GM12878 (cell line): Measurements from ENCODE around the gene FIGNL2. TPM values are rescaled to one million over a fixed set of nuclear protein-coding genes. Genes with fewer than 3 reads are reported as not detected.

Source experiments
- ATAC-seq: fragments of 200-7000 bp; cut with Tn5 transposase; 3 replicates; pipeline ENCODE4 v1.9.1; 2020; ENCODE audit warnings: mild to moderate bottlenecking, moderate library complexity
- BruUV-seq: library from RNA; stranded (reverse); fragments of 400-500 nt; replicated peaks from 2 replicates; lab custom pipeline; 2021; lab: Mats Ljungman, UMichigan
- CTCF ChIA-PET: fragments of 300-600 bp; sonication (Branson Sonifier 250); formaldehyde crosslinking; extraction: SDS; loops from one replicate; lab custom pipeline; 2021; ENCODE audit warnings: inconsistent platforms; lab: Yijun Ruan, JAX
- POLR2A ChIA-PET: fragments of 350-600 bp; formaldehyde crosslinking; extraction: SDS; loops from one replicate; lab custom pipeline; 2021; ENCODE audit warnings: inconsistent platforms; lab: Charles Lee
- RAD21 ChIA-PET: fragments of 300-600 bp; sonication (Branson Sonifier 250); formaldehyde crosslinking; loops from one replicate; lab custom pipeline; 2023; ENCODE audit warnings: antibody characterized with exemption; ENCODE audit not compliant: unreplicated experiment; lab: Charles Lee
- SMC1A ChIA-PET: fragments of 300-600 bp; sonication (Branson Sonifier 250); formaldehyde crosslinking; loops from one replicate; lab custom pipeline; 2023; ENCODE audit not compliant: unreplicated experiment, uncharacterized antibody; lab: Charles Lee
- DNase-seq: peaks from one replicate; pipeline ENCODE4 v3.0.0-alpha.2; 2011; ENCODE audit warnings: low read depth, low spot score
- FAIRE-seq: peaks from 3 replicates; lab custom pipeline; 2011; peaks lifted over from hg19 to GRCh38; lab: Jason Lieb, UNC
- H2AFZ ChIP-seq: 2 replicates; pipeline ENCODE4 v1.6.0; 2011; ENCODE audit warnings: low read depth, low read length, control low read depth; ENCODE audit not compliant: control insufficient read depth
- H3K27ac ChIP-seq: 2 replicates; pipeline ENCODE4 v1.5.1; 2011; ENCODE audit warnings: control low read depth; ENCODE audit not compliant: control insufficient read depth, insufficient read depth
- H3K27me3 ChIP-seq, 2 experiments: replicated peaks in 1 of 2; 2 replicates each; pipeline versions ENCODE4 v1.6.0 to v1.6.1; 2011; ENCODE audit warnings: low read length in 1 of 2; ENCODE audit not compliant: control insufficient read depth in 2 of 2, insufficient read depth in 2 of 2
- H3K36me3 ChIP-seq, 2 experiments: 2 replicates each; pipeline ENCODE4 v1.5.1; 2011; ENCODE audit warnings: low read length in 1 of 2; ENCODE audit not compliant: control insufficient read depth in 2 of 2, insufficient read depth in 2 of 2
- H3K4me1 ChIP-seq: 2 replicates; pipeline ENCODE4 v1.6.1; 2011; ENCODE audit warnings: mild to moderate bottlenecking, low read length, moderate library complexity, mixed read lengths; ENCODE audit not compliant: control insufficient read depth, insufficient read depth
- H3K4me2 ChIP-seq: 2 replicates; pipeline ENCODE4 v1.6.0; 2011; ENCODE audit warnings: control low read depth; ENCODE audit not compliant: control insufficient read depth, insufficient read depth
- H3K4me3 ChIP-seq: fragments of 200-600 bp; sonication (generic); 2 replicates; pipeline ENCODE4 v1.5.1; 2016
- H3K79me2 ChIP-seq: 2 replicates; pipeline ENCODE4 v1.6.0; 2011; ENCODE audit warnings: low read length; ENCODE audit not compliant: control insufficient read depth, insufficient read depth
- H3K9ac ChIP-seq: 2 replicates; pipeline ENCODE4 v1.8.0; 2011; ENCODE audit warnings: low read length, control low read depth, mixed read lengths; ENCODE audit not compliant: control insufficient read depth, insufficient read depth
- H3K9me3 ChIP-seq: replicated peaks from 3 replicates; pipeline ENCODE4 v1.5.1; 2011; ENCODE audit warnings: mild to moderate bottlenecking, low read length; ENCODE audit not compliant: control insufficient read depth, insufficient read depth
- H4K20me1 ChIP-seq: 2 replicates; pipeline ENCODE4 v1.6.0; 2011; ENCODE audit not compliant: control insufficient read depth, insufficient read depth
- BCL3 ChIP-seq: IDR thresholded peaks from 2 replicates; pipeline ENCODE4 v1.6.1; 2011; ENCODE audit warnings: borderline replicate concordance, low read depth, mild to moderate bottlenecking, moderate library complexity, low read length; ENCODE audit not compliant: insufficient read depth, poor library complexity, severe bottlenecking
- BHLHE40 ChIP-seq, 2 experiments: fragments of 450-650 bp in 1 of 2; IDR thresholded peaks; 2 replicates each; pipeline ENCODE4 v1.6.1; 2011 to 2017; ENCODE audit warnings: low read depth in 2 of 2, borderline replicate concordance in 1 of 2, improper control_type of control experiment in 1 of 2, low read length in 1 of 2, mild to moderate bottlenecking in 1 of 2
- CREM ChIP-seq: IDR thresholded peaks from 2 replicates; pipeline ENCODE4 v1.6.1; 2014; ENCODE audit warnings: antibody characterized with exemption, low read depth
- EZH2 ChIP-seq: IDR thresholded peaks from 2 replicates; pipeline ENCODE4 v1.6.1; 2012; ENCODE audit warnings: low read depth, mild to moderate bottlenecking, control low read depth, inconsistent platforms, low read length, borderline replicate concordance; ENCODE audit not compliant: control insufficient read depth
- IRF5 ChIP-seq: fragments of 450-650 bp; IDR thresholded peaks from 2 replicates; pipeline ENCODE4 v1.6.1; 2017; ENCODE audit warnings: borderline replicate concordance
- NFXL1 ChIP-seq: fragments of 450-650 bp; IDR thresholded peaks from 2 replicates; pipeline ENCODE4 v1.6.1; 2017; ENCODE audit warnings: antibody characterized with exemption, mild to moderate bottlenecking, borderline replicate concordance
- SP1 ChIP-seq: IDR thresholded peaks from one replicate; pipeline ENCODE4 v1.6.1; 2011; ENCODE audit warnings: low read depth, low read length
- SUZ12 ChIP-seq: fragments of 200-600 bp; sonication (generic); IDR thresholded peaks from one replicate; pipeline ENCODE4 v1.6.1; 2018; ENCODE audit warnings: antibody characterized with exemption, mild to moderate bottlenecking; ENCODE audit not compliant: unreplicated experiment
- ZNF384 ChIP-seq: IDR thresholded peaks from 2 replicates; pipeline ENCODE4 v1.6.1; 2012; ENCODE audit warnings: low read depth, mild to moderate bottlenecking, low read length, improper control_type of control experiment, borderline replicate concordance
- ZNF622 ChIP-seq: fragments of 450-650 bp; IDR thresholded peaks from 2 replicates; pipeline ENCODE4 v1.6.1; 2017; ENCODE audit warnings: mild to moderate bottlenecking, inconsistent platforms
- WGBS: methylation state at CpG from one replicate; pipeline ENCODE4 v1.1.6; 2016; ENCODE audit warnings: low lambda C conversion rate; ENCODE audit not compliant: insufficient replicate concordance, insufficient coverage; ENCODE audit errors: missing lambda C conversion rate; 5-methylcytosine and 5-hydroxymethylcytosine counted together
- in situ Hi-C: fragments of 300-500 bp; cut with MboI; formaldehyde crosslinking; loops from 9 replicates; pipeline ENCODE4 v1.14.3; 2018; ENCODE audit warnings: mixed read lengths
- intact Hi-C: fragments of 100-400 bp; cut with micrococcal nuclease; formaldehyde crosslinking; loops from one replicate; pipeline ENCODE4 v1.14.2; 2022; ENCODE audit not compliant: unreplicated experiment
- polyA plus RNA-seq, 11 experiments: library from polyadenylated mRNA; depleted of rRNA in 4 of 11; unstranded in 6 of 11; stranded (reverse) in 5 of 11; fragments of >200 nt; fragmentation: Nextera tagmentation in 4 of 11; fragmentation: Illumina TruSeq in 1 of 11; extraction: Ambion mirVana in 4 of 11; extraction: Trizol in 1 of 11; gene quantifications; 1 replicate in 1 of 11; 2 replicates in 10 of 11; pipeline versions ENCODE4 v1.2.1 to v1.2.3, GENCODE V29; 2011 to 2016; ENCODE audit warnings: inconsistent platforms in 2 of 11, missing spikeins in 2 of 11, low read depth in 1 of 11
- total RNA-seq, 4 experiments: library from RNA; depleted of rRNA in 3 of 4; stranded (reverse); fragments of >200 nt in 3 of 4; fragmentation: Illumina TruSeq in 1 of 4; extraction: Trizol in 1 of 4; gene quantifications; 2 replicates each; pipeline versions ENCODE4 v1.2.1 to v1.2.3, GENCODE V29; 2013 to 2021
- TF ChIP-seq, protein P1 (sequence below): fragments of 450-650 bp; formaldehyde crosslinking; IDR thresholded peaks from 2 replicates; pipeline ENCODE4 v1.5.0; 2022; ENCODE audit warnings: mild to moderate bottlenecking, missing genetic modification characterization
- TF ChIP-seq, protein P2 (sequence below): IDR thresholded peaks from 2 replicates; pipeline ENCODE4 v1.6.1; 2011; ENCODE audit warnings: low read depth, low read length, improper control_type of control experiment, borderline replicate concordance
- TF ChIP-seq, protein P3 (sequence below): IDR thresholded peaks from 2 replicates; pipeline ENCODE4 v1.6.1; 2011; ENCODE audit warnings: mild to moderate bottlenecking, low read depth, low read length, moderate library complexity; ENCODE audit not compliant: insufficient replicate concordance

The FIGNL2 gene
- total and polyA plus RNA-seq, 10 of the 15 experiments (the other 5 are each of a cell fraction or from before 2014, with no cell fraction given), result not detected

- POLR2A ChIA-PET, result no interaction called here
- DNase-seq (no peak), FAIRE-seq (no peak), ATAC-seq (no peak)
- Histone ChIP-seq H3K4me2 (no peak overlapping the region), H3K27me3 (peaks cover 3 to 9% of the 10 kb centered on the region in 2 experiments), H3K9ac (no peak overlapping the region), H3K9me3 (no peaks in the 10 kb centered on the region), H3K4me3 (no peak overlapping the region), H3K4me1 (no peaks in the 10 kb centered on the region), H4K20me1 (no peaks in the 10 kb centered on the region), H3K36me3 (no peaks in the 10 kb centered on the region), H3K79me2 (no peaks in the 10 kb centered on the region), H2AFZ (no peak overlapping the region), H3K27ac (no peak overlapping the region)
- CTCF ChIA-PET, result no interaction called here
- SMC1A ChIA-PET, result no interaction called here
- in situ Hi-C loops, result loop anchor here (10.0 kb wide), 1 partner anchor 446 kb away; the partner anchor contains the start of gene SLC4A8
- intact Hi-C loops, result loop anchor here (10.0 kb wide), 1 partner anchor 336 kb away; no protein-coding TSS in a partner anchor
- 2% methylated on average over 4 of the region's 4 CpGs for WGBS
- RAD21 ChIA-PET, result no interaction called here
- BruUV-seq, result no TSS peak
- no peak for TF ChIP-seq IRF5
- no peak for TF ChIP-seq SUZ12
- TF ChIP-seq BCL3, result no peak
- TF ChIP-seq ZNF384, result no peak
- TF ChIP-seq, protein P1, sequence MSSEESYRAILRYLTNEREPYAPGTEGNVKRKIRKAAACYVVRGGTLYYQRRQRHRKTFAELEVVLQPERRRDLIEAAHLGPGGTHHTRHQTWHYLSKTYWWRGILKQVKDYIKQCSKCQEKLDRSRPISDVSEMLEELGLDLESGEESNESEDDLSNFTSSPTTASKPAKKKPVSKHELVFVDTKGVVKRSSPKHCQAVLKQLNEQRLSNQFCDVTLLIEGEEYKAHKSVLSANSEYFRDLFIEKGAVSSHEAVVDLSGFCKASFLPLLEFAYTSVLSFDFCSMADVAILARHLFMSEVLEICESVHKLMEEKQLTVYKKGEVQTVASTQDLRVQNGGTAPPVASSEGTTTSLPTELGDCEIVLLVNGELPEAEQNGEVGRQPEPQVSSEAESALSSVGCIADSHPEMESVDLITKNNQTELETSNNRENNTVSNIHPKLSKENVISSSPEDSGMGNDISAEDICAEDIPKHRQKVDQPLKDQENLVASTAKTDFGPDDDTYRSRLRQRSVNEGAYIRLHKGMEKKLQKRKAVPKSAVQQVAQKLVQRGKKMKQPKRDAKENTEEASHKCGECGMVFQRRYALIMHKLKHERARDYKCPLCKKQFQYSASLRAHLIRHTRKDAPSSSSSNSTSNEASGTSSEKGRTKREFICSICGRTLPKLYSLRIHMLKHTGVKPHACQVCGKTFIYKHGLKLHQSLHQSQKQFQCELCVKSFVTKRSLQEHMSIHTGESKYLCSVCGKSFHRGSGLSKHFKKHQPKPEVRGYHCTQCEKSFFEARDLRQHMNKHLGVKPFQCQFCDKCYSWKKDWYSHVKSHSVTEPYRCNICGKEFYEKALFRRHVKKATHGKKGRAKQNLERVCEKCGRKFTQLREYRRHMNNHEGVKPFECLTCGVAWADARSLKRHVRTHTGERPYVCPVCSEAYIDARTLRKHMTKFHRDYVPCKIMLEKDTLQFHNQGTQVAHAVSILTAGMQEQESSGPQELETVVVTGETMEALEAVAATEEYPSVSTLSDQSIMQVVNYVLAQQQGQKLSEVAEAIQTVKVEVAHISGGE (CRISPR knock-in tag), result no peak
- TF ChIP-seq NFXL1, result no peak
- no peak for TF ChIP-seq SP1
- TF ChIP-seq, protein P2, sequence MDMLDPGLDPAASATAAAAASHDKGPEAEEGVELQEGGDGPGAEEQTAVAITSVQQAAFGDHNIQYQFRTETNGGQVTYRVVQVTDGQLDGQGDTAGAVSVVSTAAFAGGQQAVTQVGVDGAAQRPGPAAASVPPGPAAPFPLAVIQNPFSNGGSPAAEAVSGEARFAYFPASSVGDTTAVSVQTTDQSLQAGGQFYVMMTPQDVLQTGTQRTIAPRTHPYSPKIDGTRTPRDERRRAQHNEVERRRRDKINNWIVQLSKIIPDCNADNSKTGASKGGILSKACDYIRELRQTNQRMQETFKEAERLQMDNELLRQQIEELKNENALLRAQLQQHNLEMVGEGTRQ, result no peak
- no peak for TF ChIP-seq CREM
- no peak for TF ChIP-seq BHLHE40 (IDR thresholded peaks at IDR 0.05; ENCODE audit: borderline replicate concordance in 1 of 2, low read depth in 2 of 2, low read length in 1 of 2)
- TF ChIP-seq ZNF622, result no peak
- TF ChIP-seq EZH2, result no peak
- TF ChIP-seq, protein P3, sequence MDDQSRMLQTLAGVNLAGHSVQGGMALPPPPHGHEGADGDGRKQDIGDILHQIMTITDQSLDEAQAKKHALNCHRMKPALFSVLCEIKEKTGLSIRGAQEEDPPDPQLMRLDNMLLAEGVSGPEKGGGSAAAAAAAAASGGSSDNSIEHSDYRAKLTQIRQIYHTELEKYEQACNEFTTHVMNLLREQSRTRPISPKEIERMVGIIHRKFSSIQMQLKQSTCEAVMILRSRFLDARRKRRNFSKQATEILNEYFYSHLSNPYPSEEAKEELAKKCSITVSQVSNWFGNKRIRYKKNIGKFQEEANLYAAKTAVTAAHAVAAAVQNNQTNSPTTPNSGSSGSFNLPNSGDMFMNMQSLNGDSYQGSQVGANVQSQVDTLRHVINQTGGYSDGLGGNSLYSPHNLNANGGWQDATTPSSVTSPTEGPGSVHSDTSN, result no peak
These were observed 22.0 kb upstream of the FIGNL2 start for GRCh38 chr12:51870504-51870903.
